Psoas muscle (tissue), 8 donors: ENCODE data around the gene MBD3L5. TPM values are rescaled to one million over a fixed set of nuclear protein-coding genes. Genes with fewer than 3 reads are reported as not detected.

Experiments
- ATAC-seq, 4 donors: fragments of 200-7000 bp; cut with Tn5 transposase; one replicate each; pipeline ENCODE4 v1.9.1; 2020; ENCODE audit warnings: moderate library complexity in 3 of 4, mild to moderate bottlenecking in 2 of 4
- DNase-seq, 2 donors: peaks; one replicate each; pipeline ENCODE4 v3.0.0-alpha.2; 2020
- H3K27ac ChIP-seq: fragments of 200-600 bp; one replicate; pipeline ENCODE4 v1.8.0; 2022
- H3K27me3 ChIP-seq, 3 donors: fragments of 200-600 bp in 1 of 3; one replicate each; pipeline versions ENCODE4 v1.6.1 to v1.8.0; 2013 to 2022; ENCODE audit warnings: low read length in 2 of 3, mild to moderate bottlenecking in 2 of 3, moderate library complexity in 1 of 3; ENCODE audit not compliant: insufficient read depth in 3 of 3
- H3K36me3 ChIP-seq, 2 donors: fragments of 200-600 bp in 1 of 2; one replicate each; pipeline versions ENCODE4 v1.6.1 to v1.8.0; 2013 to 2022; ENCODE audit warnings: low read depth in 1 of 2, mild to moderate bottlenecking in 1 of 2, moderate library complexity in 1 of 2; ENCODE audit not compliant: insufficient read depth in 1 of 2
- H3K4me1 ChIP-seq: fragments of 200-600 bp; one replicate; pipeline ENCODE4 v1.8.0; 2022
- H3K4me3 ChIP-seq: fragments of 200-600 bp; one replicate; pipeline ENCODE4 v1.8.0; 2022; ENCODE audit warnings: mild to moderate bottlenecking
- H3K9me3 ChIP-seq: fragments of 200-600 bp; one replicate; pipeline ENCODE4 v1.8.0; 2022
- WGBS, 3 donors: extraction: QIAGEN DNeasy Blood & Tissue Kit; methylation state at CpG; one replicate each; pipeline versions ENCODE4 v1.1.6 to v1.1.7; 2013; 5-methylcytosine and 5-hydroxymethylcytosine counted together
- intact Hi-C, 2 donors: fragments of 100-400 bp; cut with DNase I; formaldehyde crosslinking; loops; one replicate each; pipeline versions ENCODE4 v1.11.0 to v1.14.2; 2022
- polyA plus RNA-seq, 3 donors: library from polyadenylated mRNA; stranded (reverse); fragments of 200-250 nt; gene quantifications; one replicate each; pipeline ENCODE4 v1.2.3, GENCODE V29; 2013
- total RNA-seq, 4 donors: library from RNA; stranded (reverse); fragmentation: NEBNext Ultra II Directional in 2 of 4; extraction: Animal tissue kit (Norgen Biotek cat#: 25700) in 2 of 4; gene quantifications; one replicate each; pipeline versions ENCODE4 v1.2.1 to v1.2.4, GENCODE V29; 2021 to 2023
- TF ChIP-seq, protein P1 (sequence below): fragments of 200-600 bp; IDR thresholded peaks from one replicate; pipeline ENCODE4 v1.8.0; 2022; ENCODE audit warnings: antibody characterized with exemption
- donor health status: healthy with polysubstance abuse.
- donor health status: DM: no; HTN: no; CAD: no; lungs with moderate emphysema.
- donor health status: Bipolar disorder and iron deficiency.
- donor health status: healthy.
- donor health status: DM: yes; HTN: yes; CAD: no.
- donor health status: DM: no; HTN: no; CAD: no.
- donor health status: DM: no; HTN: no; CAD: no.
- donor health status: DM: yes; HTN: yes; CAD: no.

Gene MBD3L5
- total and polyA plus RNA-seq, 7 donors, result not detected

DNA sequence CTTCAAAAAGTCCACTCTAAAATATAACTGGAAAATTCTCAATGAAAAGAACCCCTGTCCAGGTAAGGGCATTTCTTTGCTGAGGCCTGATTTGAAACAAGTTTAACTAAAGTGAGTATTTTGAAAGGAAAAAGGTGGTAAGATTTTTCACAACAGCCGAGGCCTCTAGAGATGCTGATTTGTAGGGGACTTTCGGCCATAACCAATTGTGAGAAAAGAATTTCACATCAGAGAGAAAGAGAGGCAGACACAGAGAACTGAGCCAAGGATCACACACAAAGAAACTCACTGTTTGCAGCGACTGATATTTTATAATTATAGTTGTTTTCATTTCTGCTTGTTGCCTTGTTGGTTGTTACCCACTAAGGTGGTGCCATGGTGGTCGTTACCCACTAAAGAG is 33.6 kb upstream of the MBD3L5 start:
- H3K27me3 ChIP-seq, result no peaks in the 10 kb centered on the region
- no peaks in the 10 kb centered on the region for H3K9me3 ChIP-seq
- ATAC-seq, result no peak
- H3K4me1 ChIP-seq, result no peaks in the 10 kb centered on the region
- no peak for DNase-seq
- H3K27ac ChIP-seq, result no peak overlapping the region
- no peaks in the 10 kb centered on the region for H3K36me3 ChIP-seq
- TF ChIP-seq, protein P1, sequence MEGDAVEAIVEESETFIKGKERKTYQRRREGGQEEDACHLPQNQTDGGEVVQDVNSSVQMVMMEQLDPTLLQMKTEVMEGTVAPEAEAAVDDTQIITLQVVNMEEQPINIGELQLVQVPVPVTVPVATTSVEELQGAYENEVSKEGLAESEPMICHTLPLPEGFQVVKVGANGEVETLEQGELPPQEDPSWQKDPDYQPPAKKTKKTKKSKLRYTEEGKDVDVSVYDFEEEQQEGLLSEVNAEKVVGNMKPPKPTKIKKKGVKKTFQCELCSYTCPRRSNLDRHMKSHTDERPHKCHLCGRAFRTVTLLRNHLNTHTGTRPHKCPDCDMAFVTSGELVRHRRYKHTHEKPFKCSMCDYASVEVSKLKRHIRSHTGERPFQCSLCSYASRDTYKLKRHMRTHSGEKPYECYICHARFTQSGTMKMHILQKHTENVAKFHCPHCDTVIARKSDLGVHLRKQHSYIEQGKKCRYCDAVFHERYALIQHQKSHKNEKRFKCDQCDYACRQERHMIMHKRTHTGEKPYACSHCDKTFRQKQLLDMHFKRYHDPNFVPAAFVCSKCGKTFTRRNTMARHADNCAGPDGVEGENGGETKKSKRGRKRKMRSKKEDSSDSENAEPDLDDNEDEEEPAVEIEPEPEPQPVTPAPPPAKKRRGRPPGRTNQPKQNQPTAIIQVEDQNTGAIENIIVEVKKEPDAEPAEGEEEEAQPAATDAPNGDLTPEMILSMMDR, result no peak
- intact Hi-C loops, result no loop called here
- H3K4me3 ChIP-seq, result no peak overlapping the region
- WGBS, 3 donors, result 57 to 69% (median 63%) methylated on average over 4 of the region's 4 CpGs

DNA sequence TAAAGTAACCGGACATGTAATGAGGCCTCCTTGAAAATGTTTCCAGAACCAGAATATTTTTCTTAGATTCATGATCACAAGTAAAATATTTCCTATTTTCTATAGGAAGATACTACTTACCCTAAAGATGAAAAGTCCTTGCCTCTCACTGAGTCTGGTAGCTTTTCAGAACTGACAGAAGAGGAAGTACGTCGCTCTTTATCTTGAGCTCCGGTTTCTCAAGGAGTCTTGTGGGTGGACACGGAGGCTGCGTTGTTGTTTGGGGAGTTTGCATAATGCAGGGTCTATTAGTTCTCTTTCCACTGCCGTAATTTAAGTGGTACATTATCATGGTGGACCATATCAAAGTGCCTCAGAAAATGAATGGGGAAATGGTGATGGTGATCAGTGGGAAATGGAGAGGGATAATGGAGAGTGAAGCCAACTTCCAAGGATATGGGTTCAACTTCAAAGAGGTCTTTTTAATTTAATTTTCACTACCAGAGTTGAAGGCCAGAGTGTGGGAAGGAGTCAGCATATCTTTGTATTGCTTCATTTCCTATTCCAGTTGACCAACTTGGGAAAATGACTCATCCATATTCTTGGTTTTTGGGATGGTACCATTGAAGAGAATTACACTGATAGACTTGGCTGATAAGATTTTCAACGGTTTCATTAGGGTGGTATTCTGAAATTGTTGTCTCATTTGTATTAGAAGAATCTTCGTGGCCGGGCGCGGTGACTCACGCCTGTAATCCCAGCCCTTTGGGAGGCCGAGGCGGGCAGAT is 32.5 kb upstream of the MBD3L5 start:
- Histone ChIP-seq H3K27me3 (no peaks in the 10 kb centered on the region), H3K36me3 (no peaks in the 10 kb centered on the region), H3K4me3 (no peak overlapping the region), H3K27ac (no peak overlapping the region), H3K9me3 (no peaks in the 10 kb centered on the region), H3K4me1 (no peaks in the 10 kb centered on the region)
- ATAC-seq (no peak), DNase-seq (no peak)
- TF ChIP-seq, protein P1, result no peak
- WGBS, 3 donors, result 80 to 86% (median 85%) methylated on average over 14 to 15 of the region's 15 CpGs
- intact Hi-C loops, result no loop called here

GRCh38 chr19:6999933-7000332 is 30.4 kb upstream of the MBD3L5 start:
- no peak for DNase-seq
- H3K27ac ChIP-seq, result no peak overlapping the region
- no peaks in the 10 kb centered on the region for H3K9me3 ChIP-seq
- no peaks in the 10 kb centered on the region for H3K27me3 ChIP-seq
- intact Hi-C loops, result no loop called here
- no peaks in the 10 kb centered on the region for H3K36me3 ChIP-seq
- H3K4me1 ChIP-seq, result no peaks in the 10 kb centered on the region
- no peak for ATAC-seq
- TF ChIP-seq, protein P1, result no peak
- no peak overlapping the region for H3K4me3 ChIP-seq
- WGBS, 3 donors, result 62 to 72% (median 70%) methylated on average over 7 of the region's 7 CpGs

- 43 to 54% (median 50%) methylated on average over 3 of the region's 3 CpGs for WGBS, 3 donors
- no peak for DNase-seq
- TF ChIP-seq, protein P1, result no peak
- no peak for ATAC-seq
- Histone ChIP-seq H3K27ac (no peak overlapping the region), H3K4me1 (no peaks in the 10 kb centered on the region), H3K27me3 (no peaks in the 10 kb centered on the region), H3K36me3 (no peaks in the 10 kb centered on the region), H3K4me3 (no peak overlapping the region), H3K9me3 (no peaks in the 10 kb centered on the region)
- intact Hi-C loops, result no loop called here
Measured at GRCh38 chr19:7000333-7000732, 30.0 kb upstream of the MBD3L5 start.

- intact Hi-C loops, result no loop called here
- 57 to 63% (median 60%) methylated on average over 1 of the region's 1 CpG for WGBS, 3 donors
- Histone ChIP-seq H3K4me3 (no peak overlapping the region), H3K36me3 (no peaks in the 10 kb centered on the region), H3K27ac (no peak overlapping the region), H3K27me3 (no peaks in the 10 kb centered on the region), H3K9me3 (no peaks in the 10 kb centered on the region), H3K4me1 (no peaks in the 10 kb centered on the region)
- TF ChIP-seq, protein P1, result no peak
- DNase-seq, result no peak
- no peak for ATAC-seq
Measured at GRCh38 chr19:7000816-7001215, 29.6 kb upstream of the MBD3L5 start.
